GM21529 (cell line): ENCODE measurements around the gene ANKRD31.
"Not testable (repeated sequence)": the region's sequence is repeated elsewhere in the genome, so short reads cannot be mapped to it uniquely, and the experiment has no call there.

Experiments
- ATAC-seq: cut with Tn5 transposase; IDR thresholded peaks from one replicate; pipeline ENCODE4 v1.9.1; 2021; ENCODE audit not compliant: unreplicated experiment

The ANKRD31 gene, protein sequence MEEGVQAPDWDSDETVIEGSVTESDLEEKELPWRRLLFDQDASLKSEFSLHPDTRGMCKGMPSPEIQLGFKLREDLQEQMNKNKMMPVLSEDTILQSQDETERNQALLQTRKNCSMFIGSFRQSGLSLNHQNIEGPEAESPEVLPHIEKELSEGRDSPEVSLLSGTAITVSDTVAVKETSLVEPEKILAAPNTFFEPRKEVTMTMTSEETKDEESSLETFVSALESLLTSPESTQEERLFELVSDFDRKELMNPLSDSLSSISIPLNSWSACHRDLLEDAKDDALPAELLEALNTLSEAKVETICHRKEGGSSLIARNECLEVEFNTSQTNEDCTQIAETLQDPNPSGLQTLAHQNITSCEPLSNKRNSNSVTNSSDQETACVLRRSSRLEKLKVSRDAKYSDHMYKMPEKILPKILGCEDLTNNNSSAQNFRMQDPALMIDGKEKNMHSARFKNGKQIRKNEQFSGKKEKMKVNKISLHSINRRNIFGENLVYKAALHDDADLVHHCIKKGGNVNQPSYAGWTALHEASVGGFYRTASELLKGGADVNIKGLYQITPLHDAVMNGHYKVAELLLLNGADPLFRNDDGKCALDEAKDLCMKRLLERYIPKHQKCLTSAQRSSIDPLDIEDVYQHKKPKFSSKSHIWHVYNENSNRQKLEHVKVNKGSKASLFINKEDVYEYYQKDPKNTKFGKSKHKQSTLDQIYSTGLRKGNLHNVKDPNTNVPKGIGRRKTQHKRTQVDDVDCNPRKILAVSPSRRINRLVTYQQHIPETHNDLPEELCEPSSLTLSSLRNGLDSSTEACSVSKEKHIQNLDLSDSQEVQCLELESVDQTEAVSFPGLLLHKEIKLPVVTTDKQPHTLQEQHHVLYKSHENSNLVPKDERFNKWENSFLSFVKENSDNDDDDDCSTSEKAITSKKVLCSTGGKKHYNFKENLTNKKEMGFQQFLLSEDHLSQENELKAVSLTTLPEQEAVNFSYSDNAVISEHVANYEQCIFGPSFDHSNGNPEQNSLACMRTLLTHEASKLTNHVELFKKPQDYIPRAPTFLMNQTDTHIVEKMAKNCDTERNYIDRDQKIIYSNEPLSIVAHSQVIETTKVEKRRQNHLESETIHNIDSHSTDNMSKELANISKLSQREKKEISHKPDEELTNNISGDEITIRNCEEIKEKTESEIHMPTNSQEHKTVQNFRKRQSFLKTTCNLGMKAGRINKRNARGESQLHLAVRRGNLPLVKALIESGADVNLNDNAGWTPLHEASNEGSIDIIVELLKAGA (N-terminal part only)

DNA sequence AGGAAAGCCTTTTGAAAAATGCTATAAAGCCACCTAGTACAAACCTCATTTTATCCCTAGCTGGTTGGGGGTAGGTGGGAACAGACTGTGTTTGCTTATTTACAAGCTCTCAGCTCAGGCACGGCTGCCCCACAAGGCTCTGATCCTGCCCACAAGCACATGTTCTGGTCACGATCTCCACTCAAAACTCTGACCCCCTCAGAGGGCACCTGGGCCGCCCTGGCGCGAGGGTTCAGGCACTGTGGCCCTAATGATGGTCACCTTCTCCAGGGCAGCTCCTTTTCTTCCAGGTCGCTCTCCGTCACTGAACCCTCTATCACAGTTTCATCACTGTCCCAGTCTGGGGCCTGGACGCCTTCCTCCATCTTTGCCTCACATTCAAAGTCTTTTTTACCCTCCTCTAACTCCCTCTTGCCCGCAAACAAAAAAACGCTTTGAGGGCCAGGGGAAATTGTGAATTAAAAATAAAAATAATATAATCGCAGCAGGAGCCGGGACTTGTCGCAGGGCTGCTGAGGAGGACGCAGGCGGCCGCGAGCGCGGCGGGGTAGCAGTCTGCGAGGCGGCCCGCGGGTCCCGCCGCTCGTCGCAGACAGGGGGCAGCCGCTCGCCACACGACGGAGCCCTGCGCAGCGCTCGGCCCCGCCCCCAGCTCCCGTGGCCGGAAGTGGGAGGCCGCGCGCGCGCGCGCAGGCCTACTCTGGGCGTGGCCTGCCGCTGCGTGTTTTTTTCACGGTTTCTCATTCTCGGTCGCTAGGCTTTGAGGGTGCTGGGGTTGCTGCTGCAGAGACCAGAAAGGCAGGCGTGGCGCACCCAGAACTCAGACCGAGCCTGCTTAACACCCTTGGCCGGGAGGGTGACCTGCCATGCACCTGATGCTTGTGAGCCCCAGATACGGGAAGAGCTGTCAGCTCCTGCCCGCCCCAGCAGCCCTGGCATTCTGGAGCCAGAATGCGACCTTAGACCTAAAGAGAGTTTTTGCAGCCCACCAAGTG, at the start of gene ANKRD31:
ANKRD31 (minus strand) TSS at position 557 of the 995 bp plus-strand sequence; CDS start at position 365, 192 bp downstream.
- ATAC-seq, result peak; percentile 98

DNA sequence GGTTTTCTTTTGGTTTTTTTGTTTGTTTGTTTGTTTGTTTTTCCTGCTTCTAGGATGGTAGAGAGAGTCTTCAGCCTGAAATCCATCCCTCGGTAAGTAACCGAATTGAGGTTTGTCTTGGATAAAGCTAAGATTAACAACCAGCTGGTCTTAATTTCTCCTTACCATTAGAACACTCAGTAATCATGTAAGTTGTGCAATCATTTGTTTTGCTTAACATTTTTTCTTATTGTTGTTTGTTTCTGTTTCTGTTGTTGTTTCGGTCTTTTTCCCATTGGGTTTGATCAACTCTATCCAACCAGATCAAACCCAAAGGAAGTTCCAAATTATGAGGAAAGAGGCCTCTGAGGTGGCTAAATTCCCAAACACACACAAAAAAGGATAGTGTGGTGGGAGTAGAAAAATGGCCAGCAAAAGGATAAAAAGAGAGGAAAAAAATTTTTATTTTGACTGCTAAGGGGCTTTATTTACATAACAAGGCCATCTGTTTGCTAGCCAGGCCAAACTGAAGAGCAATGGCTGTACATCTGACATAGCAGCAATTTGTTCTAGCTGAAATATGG, 49.6 kb upstream of the ANKRD31 start:
- no peak for ATAC-seq

DNA sequence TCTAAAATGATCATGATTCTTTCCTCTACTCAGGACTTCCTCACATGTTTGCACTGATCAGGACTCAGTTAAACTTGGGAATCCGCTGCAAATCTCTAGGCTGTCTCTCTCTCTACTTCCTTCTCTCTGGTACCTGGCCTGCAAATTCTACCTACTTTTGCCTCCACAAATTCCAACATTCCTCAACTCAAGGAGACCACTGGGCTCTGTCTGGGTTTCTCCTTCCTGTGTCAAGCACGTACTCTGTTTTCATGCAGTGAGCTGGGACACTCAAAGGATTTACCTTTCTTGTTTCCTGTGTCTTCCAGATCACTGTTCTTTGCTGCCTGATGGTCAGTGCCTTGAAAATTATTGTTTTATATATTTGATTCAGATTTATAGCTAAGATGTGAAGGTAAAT, 45.9 kb upstream of the ANKRD31 start:
- ATAC-seq, result no peak

DNA sequence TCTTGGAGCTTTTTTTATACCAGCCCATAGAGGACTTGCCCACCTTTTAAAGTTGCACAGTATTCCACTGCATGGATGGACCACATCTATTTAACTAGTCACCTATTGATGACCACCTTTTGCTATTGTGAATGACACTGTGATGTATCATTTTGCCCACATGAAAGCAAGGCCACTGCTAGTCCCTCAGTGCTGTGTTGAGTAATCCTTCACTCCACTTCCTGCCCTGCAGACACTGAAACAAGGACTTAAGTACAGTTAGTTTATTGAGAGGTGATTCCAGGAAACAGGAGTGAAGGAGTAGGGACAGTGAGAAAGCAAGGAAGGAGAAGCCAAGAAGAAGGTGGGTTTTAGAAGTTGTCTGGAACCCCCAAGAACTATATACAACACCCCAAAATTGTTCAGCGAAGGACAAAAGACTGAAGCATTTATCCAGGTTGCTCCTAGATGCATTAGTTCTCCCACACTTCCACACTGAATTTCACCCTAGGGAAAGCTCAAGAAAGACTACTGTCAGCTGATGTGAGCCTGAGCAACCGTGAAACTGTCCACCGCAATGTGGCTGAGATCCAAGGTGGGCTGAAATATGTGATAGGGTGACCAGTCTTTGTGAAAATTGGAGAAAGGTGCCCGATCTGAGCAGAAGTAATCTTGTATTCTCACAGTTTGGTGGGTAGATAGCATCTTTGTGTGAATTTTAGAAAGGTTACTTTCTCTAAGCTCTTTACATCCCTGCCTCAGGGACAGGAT, 45.2 kb upstream of the ANKRD31 start:
- no peak for ATAC-seq

DNA sequence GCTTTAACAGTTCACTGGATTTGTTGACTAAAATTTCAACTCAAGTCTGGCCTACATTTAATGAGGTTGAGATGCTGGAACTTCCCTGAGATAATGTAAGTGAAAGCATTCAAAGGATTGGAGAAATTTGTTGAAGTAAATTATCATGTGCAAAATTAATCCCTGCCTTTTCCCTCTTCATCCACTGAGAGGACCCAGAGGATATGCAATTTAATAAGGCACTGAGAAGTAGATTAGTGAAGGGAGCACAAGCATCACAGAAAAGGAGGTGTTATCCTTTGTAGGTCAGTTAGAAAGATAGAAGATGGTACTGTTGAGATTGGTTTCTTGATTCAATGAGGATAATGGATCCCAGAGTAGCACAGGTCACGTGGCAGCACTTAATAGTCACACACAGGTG, 42.6 kb upstream of the ANKRD31 start:
- ATAC-seq, result no peak

DNA sequence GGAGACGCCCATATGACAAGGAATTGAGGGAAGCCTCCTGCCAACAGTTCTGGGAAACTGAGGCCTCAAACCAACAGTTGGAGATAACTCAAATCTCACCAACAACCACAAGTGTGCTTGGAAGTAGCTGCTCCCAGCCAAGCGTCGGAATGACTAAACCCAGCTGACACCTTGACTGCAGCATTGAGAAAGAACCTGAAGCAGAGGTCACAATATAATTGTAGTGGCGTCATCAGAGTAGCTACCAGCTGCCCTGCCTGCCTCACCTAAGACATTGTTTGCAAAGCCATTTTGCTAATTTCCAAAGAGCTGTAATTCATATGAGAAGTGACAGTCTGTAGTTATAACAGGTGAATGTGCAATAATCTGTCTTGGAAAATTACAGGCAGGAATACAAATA, 40.8 kb upstream of the ANKRD31 start:
- no peak for ATAC-seq

DNA sequence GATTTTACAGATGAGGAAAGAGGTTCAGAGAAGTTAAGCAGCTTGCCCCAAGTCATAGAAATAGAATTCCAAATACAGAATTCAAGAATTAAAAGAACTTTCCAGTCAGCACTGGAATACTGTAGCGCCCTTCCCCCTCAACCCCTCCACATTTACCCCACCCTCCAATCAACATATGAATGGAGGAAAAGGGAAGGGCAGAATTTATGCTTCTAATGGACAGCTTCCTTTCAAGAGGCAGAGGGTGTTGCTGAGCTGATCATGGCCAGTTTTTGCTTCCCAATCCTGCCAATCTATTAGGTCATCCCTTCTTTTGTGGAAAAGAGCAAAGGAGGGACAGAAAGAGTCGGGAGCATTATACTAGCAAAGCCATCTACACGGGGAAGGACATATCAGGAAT, 39.1 kb upstream of the ANKRD31 start:
- no peak for ATAC-seq

DNA sequence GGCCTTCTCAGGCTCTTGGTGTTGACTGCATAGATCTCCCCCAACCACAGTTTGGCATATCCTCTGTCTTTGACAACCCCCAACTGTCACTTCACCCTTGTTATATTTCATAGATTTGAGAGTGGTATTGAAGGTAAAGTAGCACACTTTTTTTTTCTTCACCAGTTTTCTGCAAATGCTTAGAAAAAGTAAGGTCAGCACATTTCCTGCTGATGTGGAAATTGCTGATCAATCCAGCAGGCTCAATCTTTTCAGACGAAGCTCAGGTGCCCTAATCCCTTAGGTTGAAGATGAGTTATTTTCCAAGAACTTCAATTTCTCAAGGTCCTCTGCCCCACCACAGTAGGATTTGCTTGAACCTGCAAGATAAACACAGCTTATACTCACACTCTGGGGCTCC, 38.5 kb upstream of the ANKRD31 start:
- ATAC-seq, result no peak

DNA sequence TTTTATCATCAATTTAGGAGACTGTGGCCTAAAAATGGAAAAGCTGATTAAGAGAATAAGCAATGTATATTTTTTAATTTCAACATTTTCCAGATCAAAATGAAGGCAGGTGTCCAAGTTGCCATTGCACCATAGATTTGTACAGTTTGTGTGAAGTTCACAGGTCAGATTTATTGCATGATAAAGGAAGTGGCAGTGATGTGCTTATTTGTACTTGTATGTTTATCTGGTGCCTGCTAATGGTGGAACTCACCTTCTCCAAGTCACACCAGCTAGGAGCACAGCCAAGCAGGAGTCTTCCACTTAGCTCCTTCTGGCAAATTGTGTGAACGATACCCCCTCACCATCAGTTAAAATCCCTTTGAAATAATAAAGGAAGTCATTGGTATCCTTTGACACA, 37.8 kb upstream of the ANKRD31 start:
- ATAC-seq, result no peak

DNA sequence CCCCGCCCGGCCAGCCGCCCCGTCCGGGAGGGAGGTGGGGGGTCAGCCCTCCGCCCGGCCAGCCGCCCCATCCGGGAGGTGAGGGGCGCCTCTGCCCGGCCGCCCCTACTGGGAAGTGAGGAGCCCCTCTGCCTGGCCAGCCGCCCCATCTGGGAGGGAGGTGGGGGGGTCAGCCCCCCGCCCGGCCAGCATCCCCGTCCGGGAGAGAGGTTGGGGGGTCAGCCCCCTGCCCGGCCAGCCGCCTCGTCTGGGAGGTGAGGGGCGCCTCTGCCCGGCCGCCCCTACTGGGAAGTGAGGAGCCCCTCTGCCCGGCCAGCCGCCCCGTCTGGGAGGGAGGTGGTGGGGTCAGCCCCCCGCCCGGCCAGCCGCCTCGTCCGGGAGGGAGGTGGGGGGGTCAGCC, 33.9 kb upstream of the ANKRD31 start:
- ATAC-seq, result not testable (repeated sequence)

DNA sequence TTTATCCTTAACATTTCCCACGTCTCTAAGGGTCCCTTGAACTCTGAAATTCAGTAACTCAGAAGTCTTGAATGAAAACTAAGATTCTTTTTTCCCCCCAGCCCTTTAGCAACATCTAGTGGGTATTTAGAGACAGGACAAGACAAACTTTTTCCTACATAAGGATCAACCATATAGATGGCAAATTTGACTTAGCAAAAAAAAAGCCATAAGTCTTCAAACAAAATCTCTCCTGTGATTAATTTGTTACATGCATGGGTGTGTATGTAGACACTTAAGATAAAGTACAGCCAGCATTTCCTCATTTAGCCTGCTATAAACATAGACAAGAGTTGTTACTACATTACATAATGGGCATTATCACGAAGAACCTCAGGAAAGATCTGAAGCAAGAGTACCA, 29.1 kb upstream of the ANKRD31 start:
- ATAC-seq, result no peak

DNA sequence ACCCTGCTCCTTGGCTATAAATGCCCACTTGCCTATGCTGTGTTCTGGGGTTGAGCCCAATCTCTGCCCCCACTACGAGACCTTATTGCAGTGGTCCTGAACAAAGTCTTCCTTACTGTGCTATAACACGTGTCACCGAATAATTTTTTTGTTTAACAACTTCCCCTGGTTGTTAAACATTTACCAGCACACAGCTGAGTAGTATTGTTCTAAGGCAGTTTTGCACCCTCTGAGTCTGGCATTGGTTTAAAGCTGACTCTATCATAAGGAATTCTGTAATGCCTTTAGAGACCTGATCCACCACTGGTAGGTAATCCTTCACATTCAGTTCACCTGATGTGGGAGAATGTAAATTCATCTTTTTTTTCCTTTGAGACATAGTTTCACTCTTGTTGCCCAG, 25.6 kb upstream of the ANKRD31 start:
- ATAC-seq, result no peak

DNA sequence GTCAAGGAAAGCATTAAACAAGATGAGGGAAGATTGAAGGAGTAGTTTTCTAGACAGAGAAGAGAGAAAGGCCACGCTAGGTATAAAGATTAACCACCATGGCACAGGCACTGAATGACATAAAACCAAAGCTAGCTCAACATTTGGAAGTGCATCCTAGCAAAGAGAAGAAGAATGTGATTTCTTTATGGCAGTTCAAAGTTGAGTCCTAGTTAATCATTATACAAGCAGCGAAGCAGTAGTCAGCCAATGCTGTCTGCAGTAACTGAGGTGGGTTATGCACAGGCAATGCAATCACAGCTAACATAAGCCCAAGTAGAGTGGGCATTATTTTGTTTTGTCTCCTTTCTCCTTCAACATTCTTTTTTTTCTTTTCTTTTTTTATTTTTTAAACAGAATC, 24.0 kb upstream of the ANKRD31 start:
- ATAC-seq, result no peak

DNA sequence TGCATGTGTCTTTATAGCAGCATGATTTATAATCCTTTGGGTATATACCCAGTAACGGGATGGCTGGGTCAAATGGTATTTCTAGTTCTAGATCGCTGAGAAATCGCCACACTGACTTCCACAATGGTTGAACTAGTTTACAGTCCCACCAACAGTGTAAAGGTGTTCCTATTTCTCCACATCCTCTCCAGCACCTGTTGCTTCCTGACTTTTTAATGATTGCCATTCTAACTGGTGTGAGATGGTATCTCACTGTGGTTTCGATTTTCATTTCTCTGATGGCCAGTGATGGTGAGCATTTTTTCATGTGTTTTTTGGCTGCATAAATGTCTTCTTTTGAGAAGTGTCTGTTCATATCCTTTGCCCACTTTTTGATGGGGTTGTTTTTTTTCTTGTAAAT, 13.8 kb upstream of the ANKRD31 start:
- not testable (repeated sequence) for ATAC-seq

DNA sequence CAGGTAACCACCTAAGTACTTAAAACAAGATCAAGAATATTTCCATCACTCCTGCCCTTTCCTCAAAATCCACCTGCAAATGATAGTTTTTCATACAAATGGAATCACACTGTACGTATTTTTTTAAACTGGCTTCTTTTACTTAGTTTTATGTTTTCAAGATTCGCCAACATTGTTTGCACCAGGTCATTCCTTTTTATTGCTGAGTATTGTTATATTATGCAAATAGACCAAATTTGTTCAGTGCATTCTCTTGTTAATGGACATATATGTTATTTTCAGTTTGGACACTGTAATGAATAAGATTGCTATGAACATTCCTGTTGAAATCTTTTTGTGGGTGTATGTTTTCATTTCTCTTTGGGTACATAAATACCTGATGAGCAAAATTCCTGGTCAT, 8.3 kb upstream of the ANKRD31 start:
- ATAC-seq, result no peak

DNA sequence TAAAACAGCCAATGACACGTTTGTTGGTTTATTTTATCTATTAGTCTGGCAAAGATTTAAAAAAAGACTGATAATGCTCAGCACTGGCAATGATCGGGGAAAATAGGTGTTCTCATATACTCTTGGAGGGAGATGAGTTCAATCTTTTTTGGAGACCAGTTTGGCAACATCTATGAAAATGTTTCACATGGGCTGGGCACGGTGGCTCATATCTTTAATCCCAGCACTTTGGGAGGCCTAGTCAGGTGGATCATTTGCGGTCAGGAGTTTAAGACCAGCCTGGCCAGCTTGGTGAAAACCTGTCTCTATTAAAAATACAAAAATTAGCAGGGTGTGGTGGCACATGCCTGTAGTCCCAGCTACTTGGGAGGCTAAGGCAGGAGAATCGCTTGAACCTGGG, 6.8 kb upstream of the ANKRD31 start:
- ATAC-seq, result no peak

DNA sequence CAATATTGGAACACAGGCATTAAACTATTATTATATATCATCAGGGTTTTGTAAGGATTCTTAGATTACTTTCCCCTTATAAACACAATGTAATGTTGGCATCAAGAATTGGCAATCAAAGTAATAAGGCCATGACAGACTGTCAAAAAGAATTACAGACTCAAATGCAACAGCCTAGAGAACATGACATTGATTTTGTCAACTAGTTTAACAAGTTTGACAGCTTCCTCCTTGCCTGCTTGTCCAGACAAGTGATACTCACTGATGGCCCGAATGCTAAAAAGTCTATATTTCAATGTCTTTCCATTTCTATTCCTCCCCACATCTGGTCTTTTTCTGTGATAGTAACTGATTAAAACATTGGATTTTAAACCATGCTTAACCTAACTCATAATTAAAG, 6.4 kb upstream of the ANKRD31 start:
- no peak for ATAC-seq

DNA sequence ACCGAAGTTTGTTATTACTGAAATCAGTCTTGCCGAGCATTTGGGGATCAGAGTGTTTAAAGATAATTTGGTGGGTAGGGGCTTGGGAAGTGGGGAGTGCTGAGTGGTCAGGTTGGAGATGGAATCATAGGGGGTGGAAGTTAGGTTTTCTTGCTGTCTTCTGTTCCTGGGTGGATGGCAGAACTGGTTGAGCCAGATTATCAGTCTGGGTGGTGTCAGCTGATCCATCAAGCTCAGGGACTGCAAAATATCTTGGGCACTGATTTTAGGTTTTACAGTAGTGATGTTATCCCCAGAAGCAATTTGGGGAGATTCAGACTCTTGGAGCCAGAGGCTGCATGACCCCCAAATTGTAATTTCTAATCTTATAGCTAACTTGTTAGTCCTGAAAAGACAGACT, 5.4 kb upstream of the ANKRD31 start:
- ATAC-seq, result no peak

DNA sequence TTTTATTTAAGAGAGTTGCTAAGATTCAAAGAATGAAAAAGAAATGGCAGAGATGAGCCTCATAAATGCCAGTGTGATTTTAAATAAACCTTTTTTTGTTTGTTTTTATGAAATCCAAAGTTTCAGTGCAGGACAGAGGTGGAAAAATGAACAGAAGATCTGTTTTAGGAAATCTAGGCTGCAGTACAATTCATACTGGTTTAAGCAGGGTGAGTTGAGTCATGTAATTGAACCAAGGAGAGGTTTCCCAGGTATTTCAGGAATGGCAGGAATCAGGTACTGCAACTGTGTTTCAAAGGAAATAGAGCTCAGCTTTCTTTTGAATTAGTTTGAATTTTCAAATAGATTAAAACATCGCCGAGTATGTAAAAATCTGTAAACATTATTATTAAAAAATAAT, 3.0 kb upstream of the ANKRD31 start:
- ATAC-seq, result no peak
